ENCODE data around the gene FCER2. TPM values are rescaled to one million over a fixed set of nuclear protein-coding genes. Genes with fewer than 3 reads are reported as not detected.

FCER2 gene
- total and polyA plus RNA-seq, 2 of the 13 experiments (the other 11 are each of a cell fraction or from before 2014, with no cell fraction given) = not detected

GRCh38 chr19:7678971-7679751, 22.8 kb downstream of the FCER2 start (continued):
- TF ChIP-seq CTCF (CRISPR knock-in tag; IDR thresholded peaks at IDR 0.05) (peak; percentile 56), PLSCR1 (CRISPR knock-in tag; IDR thresholded peaks at IDR 0.05; ENCODE audit: borderline replicate concordance) (no peak), PRMT3 (CRISPR knock-in tag; IDR thresholded peaks at IDR 0.05; ENCODE audit: borderline replicate concordance, low read depth) (no peak), SKIL (CRISPR knock-in tag; IDR thresholded peaks at IDR 0.05; ENCODE audit: borderline replicate concordance) (0 out of 2 replicates have a peak, but pooled peaks have one; percentile 13), HMGXB4 (CRISPR knock-in tag; IDR thresholded peaks at IDR 0.05; ENCODE audit: borderline replicate concordance in 1 of 2, low read depth in 1 of 2) (no peak), ZFX (CRISPR knock-in tag; IDR thresholded peaks at IDR 0.05; ENCODE audit: low read depth) (no peak), SATB2 (CRISPR knock-in tag; IDR thresholded peaks at IDR 0.05) (no peak), HOXA9 (CRISPR knock-in tag; IDR thresholded peaks at IDR 0.05; ENCODE audit: borderline replicate concordance) (no peak), KAT8 (CRISPR knock-in tag; IDR thresholded peaks at IDR 0.05) (no peak)
